Nephron (organoid): ENCODE data around the gene LIPC.

Experiments used
- H3K27ac Mint-ChIP-seq, 3 experiments: 2 replicates each; pipeline ENCODE4 v1.8.0; 2020; ENCODE audit warnings: mixed read lengths in 3 of 3, mild to moderate bottlenecking in 2 of 3, moderate library complexity in 1 of 3
- H3K27me3 Mint-ChIP-seq: 2 replicates; pipeline ENCODE4 v1.8.0; 2021; ENCODE audit warnings: low read depth, mild to moderate bottlenecking, moderate library complexity, mixed read lengths
- H3K36me3 Mint-ChIP-seq: 2 replicates; pipeline ENCODE4 v1.8.0; 2020; ENCODE audit warnings: low read depth, mixed read lengths
- H3K4me1 Mint-ChIP-seq: 2 replicates; pipeline ENCODE4 v1.8.0; 2020; ENCODE audit warnings: mixed read lengths
- H3K4me3 Mint-ChIP-seq, 3 experiments: 2 replicates each; pipeline ENCODE4 v1.8.0; 2020; ENCODE audit warnings: mild to moderate bottlenecking in 3 of 3, mixed read lengths in 3 of 3, moderate library complexity in 2 of 3
- H3K9me3 Mint-ChIP-seq: 2 replicates; pipeline ENCODE4 v1.8.0; 2020; ENCODE audit warnings: mixed read lengths
- CTCF ChIP-seq, 3 experiments: fragments of 200-600 bp; sonication (generic); IDR thresholded peaks; one replicate each; pipeline ENCODE4 v1.5.0; 2021; ENCODE audit warnings: antibody characterized with exemption in 3 of 3; ENCODE audit not compliant: unreplicated experiment in 3 of 3

The LIPC gene

GRCh38 chr15:58466566-58466965, 34.8 kb downstream of the LIPC start:
- no peak for TF ChIP-seq CTCF (IDR thresholded peaks at IDR 0.05; ENCODE audit: unreplicated experiment in 3 of 3)
- peaks cover 64% of the 10 kb centered on the region for H3K4me1 Mint-ChIP-seq
- H3K27me3 Mint-ChIP-seq = no peaks in the 10 kb centered on the region
- H3K27ac Mint-ChIP-seq = peak overlapping the region; percentile 24 to 97 (median 94)
- no peak overlapping the region for H3K4me3 Mint-ChIP-seq
- no peaks in the 10 kb centered on the region for H3K9me3 Mint-ChIP-seq
- H3K36me3 Mint-ChIP-seq = no peaks in the 10 kb centered on the region

- Mint-ChIP-seq H3K4me1 (peaks cover 58% of the 10 kb centered on the region), H3K27me3 (no peaks in the 10 kb centered on the region), H3K4me3 (peak overlapping the region in 2 of 3 experiments; percentile 33 to 43), H3K36me3 (no peaks in the 10 kb centered on the region), H3K27ac (peak overlapping the region; percentile 94 to 97 (median 96)), H3K9me3 (no peaks in the 10 kb centered on the region)
- TF ChIP-seq CTCF (IDR thresholded peaks at IDR 0.05; ENCODE audit: unreplicated experiment in 3 of 3) = no peak
These were observed 35.4 kb downstream of the LIPC start for GRCh38 chr15:58467121-58467721.

DNA sequence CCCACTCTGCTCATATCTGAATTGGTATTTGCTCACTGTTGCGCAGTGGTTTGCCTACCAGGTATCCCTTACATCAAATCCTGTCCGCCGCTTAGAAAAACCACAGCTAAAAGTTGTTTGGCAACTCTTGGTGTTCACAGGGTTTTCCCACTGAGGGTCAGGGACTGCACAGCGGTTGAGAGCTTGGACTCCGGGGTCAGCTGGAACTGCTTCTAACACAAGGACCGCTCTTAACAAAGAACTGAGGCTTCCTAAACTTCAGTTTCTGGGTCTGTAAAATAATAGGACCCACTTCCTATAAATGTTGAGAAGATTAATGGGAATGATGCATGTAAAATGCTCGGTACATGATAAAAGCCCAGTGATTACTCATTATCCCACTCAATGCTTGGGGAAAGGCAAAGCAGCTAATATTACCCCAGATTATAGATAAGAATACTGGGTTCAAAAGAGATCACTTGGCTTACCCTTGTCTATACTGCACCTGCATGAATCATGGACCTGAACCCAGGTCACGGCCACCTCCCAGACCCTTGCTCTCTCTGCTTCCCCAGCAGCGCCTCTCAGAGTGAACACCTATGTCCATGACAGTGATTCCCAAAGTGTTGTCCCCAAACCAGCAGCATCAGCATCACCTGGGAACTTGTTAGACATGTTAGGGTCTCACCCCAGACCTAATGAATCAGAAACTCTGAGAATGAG, 36.1 kb downstream of the LIPC start:
- Mint-ChIP-seq H3K4me1 (peaks cover 55% of the 10 kb centered on the region), H3K27me3 (no peaks in the 10 kb centered on the region), H3K36me3 (no peaks in the 10 kb centered on the region), H3K27ac (peak overlapping the region; percentile 94 to 97 (median 96)), H3K9me3 (no peaks in the 10 kb centered on the region), H3K4me3 (peak overlapping the region in 1 of 3 experiments; percentile 13)
- no peak for TF ChIP-seq CTCF (IDR thresholded peaks at IDR 0.05; ENCODE audit: unreplicated experiment in 3 of 3)

DNA sequence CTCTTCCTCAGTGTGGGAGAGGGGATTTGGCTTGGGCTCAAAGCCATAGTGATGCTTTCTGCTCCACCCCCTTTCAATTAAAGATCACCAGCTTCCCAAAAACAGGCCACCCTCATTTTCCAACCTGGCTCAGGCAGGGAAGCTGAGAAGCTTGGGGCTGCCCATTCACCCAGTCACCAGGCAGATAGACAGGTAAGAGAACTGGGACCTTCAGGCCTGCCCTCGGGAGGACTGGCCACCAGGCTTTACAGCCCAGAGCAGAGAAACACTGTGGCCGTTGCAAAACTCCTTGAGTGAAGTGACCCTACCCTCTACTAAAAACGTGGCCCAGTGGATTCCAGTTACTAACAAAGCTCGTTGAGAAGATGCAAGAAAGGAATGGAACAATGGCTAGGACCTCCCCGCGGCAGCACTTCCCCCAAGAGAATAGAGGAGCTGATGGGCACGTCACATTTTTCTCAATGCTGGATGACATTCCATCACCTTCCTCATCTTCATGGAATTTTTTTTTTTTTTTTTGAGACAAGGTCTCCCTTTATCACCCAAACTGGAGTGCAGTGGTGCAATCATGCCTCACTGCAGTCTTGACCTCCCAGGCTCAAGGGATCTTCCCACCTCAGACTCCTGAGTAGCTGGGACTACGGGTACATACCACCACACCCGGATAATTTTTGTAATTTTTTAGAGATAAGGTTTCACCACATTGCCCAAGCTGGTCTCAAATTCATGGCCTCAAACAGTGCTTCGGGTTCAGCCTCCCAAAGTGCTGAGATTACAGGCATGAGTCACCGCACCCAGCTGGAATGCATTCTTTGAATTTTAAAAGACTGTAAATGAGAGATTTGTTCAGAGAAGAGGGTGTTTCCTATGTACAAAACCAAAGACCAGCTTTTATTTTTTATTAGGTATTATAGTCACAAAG, 37.9 kb downstream of the LIPC start:
- Mint-ChIP-seq H3K4me3 (no peak overlapping the region), H3K27me3 (no peaks in the 10 kb centered on the region), H3K36me3 (no peaks in the 10 kb centered on the region), H3K9me3 (no peaks in the 10 kb centered on the region), H3K27ac (peak overlapping the region; percentile 48 to 97 (median 96)), H3K4me1 (peaks cover 54% of the 10 kb centered on the region)
- TF ChIP-seq CTCF (IDR thresholded peaks at IDR 0.05; ENCODE audit: unreplicated experiment in 3 of 3) = no peak

DNA sequence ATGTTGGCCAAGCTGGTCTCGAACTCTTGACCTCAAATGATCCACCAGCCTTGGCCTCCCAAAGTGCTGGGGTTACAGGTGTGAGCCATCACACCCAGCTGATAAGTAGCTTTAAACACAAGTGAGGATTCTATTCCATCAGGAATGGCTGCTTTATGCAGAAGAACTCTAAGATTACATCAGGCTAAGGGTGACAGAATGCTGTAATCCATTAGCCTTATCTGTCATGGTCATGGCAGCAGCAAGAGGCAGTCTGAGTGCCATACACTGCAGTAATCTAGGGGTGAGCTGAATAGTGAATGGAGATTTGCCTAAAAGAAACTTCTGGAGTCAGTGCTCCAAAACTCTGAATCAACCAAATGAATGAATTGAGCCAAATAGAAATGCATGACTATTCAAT, 39.6 kb downstream of the LIPC start:
- no peak for TF ChIP-seq CTCF (IDR thresholded peaks at IDR 0.05; ENCODE audit: unreplicated experiment in 3 of 3)
- Mint-ChIP-seq H3K36me3 (no peaks in the 10 kb centered on the region), H3K4me1 (peaks cover 66% of the 10 kb centered on the region)

More for the DNA sequence above, 39.6 kb downstream of the LIPC start:
- Mint-ChIP-seq H3K27me3 (peaks cover 3% of the 10 kb centered on the region), H3K4me3 (no peak overlapping the region), H3K9me3 (no peaks in the 10 kb centered on the region), H3K27ac (no peak overlapping the region)
